Peyer's patch (tissue), 4 donors: ENCODE data around the gene TSLP. TPM values are rescaled to one million over a fixed set of nuclear protein-coding genes. Genes with fewer than 3 reads are reported as not detected.

Source experiments
- DNase-seq, 3 donors: peaks; one replicate each; pipeline ENCODE4 v3.0.0-alpha.2; 2017 to 2019
- H3K27ac ChIP-seq, 4 donors: fragments of 200-600 bp; sonication (generic); one replicate each; pipeline ENCODE4 v1.5.1; 2016 to 2019
- H3K27me3 ChIP-seq, 2 donors: fragments of 200-600 bp; sonication (generic); one replicate each; pipeline ENCODE4 v1.5.1; 2019
- H3K36me3 ChIP-seq, 3 donors: fragments of 200-600 bp; sonication (generic); one replicate each; pipeline ENCODE4 v1.5.1; 2016 to 2019
- H3K4me1 ChIP-seq, 4 donors: fragments of 200-600 bp; sonication (generic); one replicate each; pipeline ENCODE4 v1.5.1; 2016 to 2019
- H3K4me3 ChIP-seq, 4 donors: fragments of 200-600 bp; sonication (generic); 1 replicate in 3 of 4; 2 replicates in 1 of 4; pipeline ENCODE4 v1.5.1; 2016 to 2019; ENCODE audit warnings: mild to moderate bottlenecking in 1 of 4
- H3K9me3 ChIP-seq, 4 donors: fragments of 200-600 bp; sonication (generic); one replicate each; pipeline ENCODE4 v1.5.1; 2016 to 2019; ENCODE audit warnings: mild to moderate bottlenecking in 1 of 4
- CTCF ChIP-seq, 6 experiments: fragments of 450-650 bp in 4 of 6; fragments of 200-600 bp in 2 of 6; sonication (generic) in 1 of 6; IDR thresholded peaks; one replicate each; pipeline ENCODE4 v1.5.1; 2017 to 2019; ENCODE audit warnings: antibody characterized with exemption in 6 of 6, mild to moderate bottlenecking in 3 of 6, moderate library complexity in 1 of 6
- POLR2A ChIP-seq, 2 donors: fragments of 450-650 bp; IDR thresholded peaks; one replicate each; pipeline ENCODE4 v1.5.1; 2017; ENCODE audit warnings: antibody characterized with exemption in 2 of 2, mild to moderate bottlenecking in 2 of 2, moderate library complexity in 2 of 2
- total RNA-seq, 4 donors: library from RNA; depleted of rRNA; stranded (reverse); fragments of >200 nt; gene quantifications; one replicate each; pipeline ENCODE4 v1.1.0, GENCODE V29; 2016

The TSLP gene
- total RNA-seq, 4 donors from 2014 or later, result 0.35 to 0.40 TPM; not detected in 2

GRCh38 chr5:111095982-111096381 lies 24.5 kb downstream of the TSLP start:
- DNase-seq, result no peak
- H3K9me3 ChIP-seq, result no peaks in the 10 kb centered on the region

DNA sequence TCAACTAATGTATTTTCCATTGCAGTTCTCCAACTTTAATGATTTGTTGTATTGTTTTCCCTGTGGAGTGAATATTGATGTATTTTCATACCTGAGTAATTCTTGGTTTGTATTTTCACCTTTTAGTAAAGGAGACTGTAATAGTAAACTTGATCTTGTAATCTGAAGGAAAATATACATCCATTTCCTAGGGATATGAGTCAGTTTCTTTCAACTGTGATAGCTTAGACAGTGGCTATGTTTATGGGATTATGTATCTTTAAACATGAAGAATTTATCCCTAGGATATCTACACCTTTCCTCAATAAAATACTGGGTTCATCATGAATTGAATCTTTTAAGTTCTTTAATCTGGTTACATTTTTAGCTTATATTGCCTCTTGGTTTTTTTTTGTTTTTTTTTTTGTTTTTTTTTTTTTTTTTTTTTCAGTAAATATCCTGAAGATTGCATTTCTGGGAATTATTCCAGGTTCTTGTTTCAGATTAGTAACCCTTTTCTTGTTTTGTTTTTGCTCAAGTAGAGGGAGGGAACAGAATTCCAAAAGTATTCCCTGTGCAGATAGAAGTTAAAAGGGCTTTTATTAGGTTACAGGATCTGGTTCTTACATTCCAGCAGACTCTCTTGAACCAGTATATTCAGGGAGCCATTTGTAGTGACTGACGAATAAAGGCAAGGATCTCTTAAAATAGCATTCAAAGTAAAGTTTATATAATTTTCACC lies 27.7 kb downstream of the TSLP start:
- no peaks in the 10 kb centered on the region for H3K9me3 ChIP-seq

More at GRCh38 chr5:111095982-111096381, 24.5 kb downstream of the TSLP start:
- H3K27ac ChIP-seq, result no peak overlapping the region
- no peak overlapping the region for H3K4me3 ChIP-seq
- TF ChIP-seq POLR2A (IDR thresholded peaks at IDR 0.05), result no peak
- no peak for TF ChIP-seq CTCF (IDR thresholded peaks at IDR 0.05)
- H3K36me3 ChIP-seq, result peaks cover 0 to 37% (median 0%) of the 10 kb centered on the region in 3 donors
- H3K27me3 ChIP-seq, result no peaks in the 10 kb centered on the region
- H3K4me1 ChIP-seq, result peaks cover 0 to 16% (median 2%) of the 10 kb centered on the region in 4 donors

DNA sequence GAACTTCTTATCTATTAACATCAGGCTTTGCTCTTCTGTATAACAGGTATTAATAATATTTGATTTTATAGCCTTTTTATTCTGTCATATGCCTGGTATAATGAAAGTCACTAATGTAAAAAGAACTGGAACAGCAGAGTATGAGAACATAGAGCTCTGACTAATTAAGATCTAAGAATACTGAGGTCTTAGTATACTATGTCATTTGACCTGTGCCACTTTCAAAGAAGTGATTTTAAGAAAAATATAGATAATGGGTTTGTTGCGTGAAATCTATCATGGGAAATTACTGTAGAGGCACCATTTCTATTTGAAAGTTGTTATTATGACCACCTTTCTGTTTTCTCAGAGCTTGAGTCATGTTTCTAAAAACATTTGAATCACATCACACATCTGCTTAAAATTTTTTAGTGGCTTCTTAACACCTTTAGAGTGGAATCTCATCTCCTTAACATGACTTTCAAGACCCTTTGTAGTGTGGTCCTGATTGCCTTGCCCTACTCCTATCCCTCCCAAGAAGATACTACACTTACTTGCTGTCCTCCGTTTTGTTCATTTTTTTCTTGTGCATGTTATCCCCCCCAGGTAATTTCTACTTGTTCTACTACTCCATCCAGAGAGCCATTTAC lies 34.9 kb downstream of the TSLP start:
- Histone ChIP-seq H3K27me3 (no peaks in the 10 kb centered on the region), H3K4me3 (no peak overlapping the region), H3K9me3 (no peaks in the 10 kb centered on the region), H3K27ac (no peak overlapping the region), H3K36me3 (peaks cover 0 to 92% (median 2%) of the 10 kb centered on the region in 3 donors), H3K4me1 (no peaks in the 10 kb centered on the region)
- no peak for DNase-seq
- TF ChIP-seq CTCF (IDR thresholded peaks at IDR 0.05) (no peak), POLR2A (IDR thresholded peaks at IDR 0.05) (no peak)

More for the DNA sequence above, 27.7 kb downstream of the TSLP start:
- H3K4me1 ChIP-seq, result peaks cover 0 to 2% (median 0%) of the 10 kb centered on the region in 4 donors
- H3K4me3 ChIP-seq, result no peak overlapping the region
- H3K27ac ChIP-seq, result no peak overlapping the region
- TF ChIP-seq POLR2A (IDR thresholded peaks at IDR 0.05), result no peak
- TF ChIP-seq CTCF (IDR thresholded peaks at IDR 0.05), result no peak
- no peak for DNase-seq
- H3K36me3 ChIP-seq, result peaks cover 0 to 62% (median 0%) of the 10 kb centered on the region in 3 donors
- H3K27me3 ChIP-seq, result no peaks in the 10 kb centered on the region

GRCh38 chr5:111107371-111107770 lies 35.9 kb downstream of the TSLP start:
- Histone ChIP-seq H3K27me3 (no peaks in the 10 kb centered on the region), H3K4me3 (no peak overlapping the region), H3K27ac (no peak overlapping the region), H3K4me1 (no peaks in the 10 kb centered on the region), H3K9me3 (no peaks in the 10 kb centered on the region), H3K36me3 (peaks cover 0 to 95% (median 2%) of the 10 kb centered on the region in 3 donors)
- no peak for DNase-seq
- TF ChIP-seq POLR2A (IDR thresholded peaks at IDR 0.05), result no peak
- TF ChIP-seq CTCF (IDR thresholded peaks at IDR 0.05), result no peak

DNA sequence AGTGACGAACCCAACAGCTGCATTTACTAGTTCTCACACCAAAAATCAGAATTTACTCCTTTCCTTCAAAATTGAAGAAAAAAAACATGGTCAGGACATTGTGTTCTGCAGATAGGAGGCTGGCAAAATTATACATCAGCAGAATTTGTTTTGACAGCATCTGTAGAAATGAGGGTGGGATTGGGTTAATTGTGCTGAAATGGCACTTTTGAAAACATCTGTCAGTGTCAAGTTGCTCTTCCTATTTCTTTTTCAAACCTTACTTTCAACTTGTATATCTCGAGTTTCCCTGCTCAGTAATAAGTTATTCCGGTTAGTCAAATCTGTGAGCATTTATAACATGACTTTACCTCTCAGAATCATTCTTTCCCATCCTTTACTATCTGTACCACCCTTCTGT lies 40.4 kb downstream of the TSLP start:
- TF ChIP-seq CTCF (IDR thresholded peaks at IDR 0.05) (no peak), POLR2A (IDR thresholded peaks at IDR 0.05) (no peak)
- H3K36me3 ChIP-seq, result peaks cover 0 to 61% (median 0%) of the 10 kb centered on the region in 3 donors

More for the DNA sequence above, 40.4 kb downstream of the TSLP start:
- Histone ChIP-seq H3K27ac (no peak overlapping the region), H3K27me3 (no peaks in the 10 kb centered on the region), H3K4me1 (no peaks in the 10 kb centered on the region), H3K9me3 (no peaks in the 10 kb centered on the region), H3K4me3 (no peak overlapping the region)
- DNase-seq, result no peak
